Measurements from ENCODE around the gene RHOBTB1.

Gene RHOBTB1

DNA sequence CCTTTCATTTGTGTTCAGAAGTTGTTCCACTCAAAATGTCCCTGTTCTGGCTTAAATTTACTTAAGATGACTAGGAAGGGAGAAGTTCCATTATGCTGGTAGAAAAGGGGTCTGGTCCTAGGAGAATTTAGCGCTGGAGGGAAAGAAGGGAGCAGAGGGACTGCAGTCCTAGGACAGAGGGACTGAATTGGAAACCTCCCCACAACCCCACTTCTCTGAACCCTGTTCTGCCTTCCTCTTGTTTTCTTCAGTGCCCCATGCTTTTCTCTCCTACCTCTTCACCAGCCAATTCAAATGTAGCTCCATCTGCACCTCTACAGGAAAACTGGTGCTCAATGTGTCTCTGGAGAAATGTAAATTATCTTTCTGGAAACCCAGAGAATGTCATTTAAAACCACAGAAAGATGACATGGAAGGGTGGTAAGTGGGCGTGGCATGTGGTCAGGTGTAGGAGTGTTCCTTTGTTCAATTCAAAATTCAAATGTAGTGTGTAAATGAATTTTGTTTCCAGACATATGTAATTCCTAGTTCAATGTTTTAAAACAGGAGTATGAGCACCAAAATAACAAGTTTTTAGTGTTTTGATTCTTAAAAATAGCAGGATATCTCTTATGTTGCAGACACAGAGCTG lies 24.0 kb upstream of the RHOBTB1 start:
- no peak overlapping the region for H3K4me3 ChIP-seq
- H3K27ac ChIP-seq, result no peak overlapping the region

- H3K27ac ChIP-seq, result no peak overlapping the region
- no peak overlapping the region for H3K4me3 ChIP-seq
Observed at GRCh38 chr10:60967260-60967659, 23.3 kb upstream of the RHOBTB1 start.

- peak overlapping the region in 2 of 21 experiments; percentile 45 to 79 for H3K27ac ChIP-seq
- no peak overlapping the region for H3K4me3 ChIP-seq
Observed at GRCh38 chr10:60965696-60966095, 21.7 kb upstream of the RHOBTB1 start.

DNA sequence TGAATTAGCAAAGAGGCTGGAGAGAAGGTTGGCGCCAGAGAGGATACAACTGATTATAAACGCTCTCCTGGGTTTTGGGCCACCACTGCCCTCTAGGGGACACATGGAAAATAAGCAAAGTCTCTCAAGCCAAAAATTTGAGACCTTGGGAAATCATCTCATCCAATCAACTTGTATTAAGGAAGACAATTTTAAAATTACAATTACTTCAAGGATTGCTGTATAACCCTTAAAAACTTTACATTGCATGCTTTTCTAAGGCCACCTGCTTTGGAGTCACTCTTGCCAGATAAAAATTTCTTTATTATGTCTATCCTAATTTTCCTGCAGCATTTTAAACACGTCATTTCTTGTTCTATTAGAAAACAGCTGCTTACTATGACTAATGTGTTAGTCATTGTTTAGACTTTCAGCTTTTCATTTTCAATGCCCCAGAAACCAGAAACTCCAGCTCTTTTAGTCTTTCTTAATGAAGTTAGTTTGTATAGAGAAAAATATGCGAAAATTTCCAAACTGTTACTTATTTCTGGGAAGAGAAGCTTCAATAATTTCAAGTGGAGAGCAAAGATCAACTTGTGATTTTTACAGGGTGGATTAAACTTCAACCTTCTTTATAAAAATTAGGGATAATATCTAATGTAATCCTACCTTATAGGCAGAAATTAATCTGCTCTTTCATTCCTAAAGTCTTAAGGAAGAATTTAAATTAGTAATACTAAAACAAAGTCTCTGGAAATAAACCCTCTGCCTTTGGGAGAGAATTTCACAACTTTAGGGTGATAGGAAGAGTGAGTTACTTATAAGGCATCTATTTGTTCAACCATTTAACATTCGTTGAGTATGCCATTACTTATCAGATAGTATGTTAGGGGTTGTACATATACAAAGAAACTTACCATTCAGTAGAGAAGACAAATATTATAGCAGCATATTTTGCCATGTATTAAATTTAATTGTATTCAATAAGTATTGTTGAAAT lies 20.6 kb upstream of the RHOBTB1 start:
- peak overlapping the region in 14 of 21 experiments; percentile 18 to 79 (median 40) for H3K27ac ChIP-seq
- H3K4me3 ChIP-seq, result no peak overlapping the region

- peak overlapping the region in 6 of 21 experiments; percentile 12 to 74 (median 42) for H3K27ac ChIP-seq
- no peak overlapping the region for H3K4me3 ChIP-seq
Observed at GRCh38 chr10:60963441-60964256, 19.7 kb upstream of the RHOBTB1 start.

DNA sequence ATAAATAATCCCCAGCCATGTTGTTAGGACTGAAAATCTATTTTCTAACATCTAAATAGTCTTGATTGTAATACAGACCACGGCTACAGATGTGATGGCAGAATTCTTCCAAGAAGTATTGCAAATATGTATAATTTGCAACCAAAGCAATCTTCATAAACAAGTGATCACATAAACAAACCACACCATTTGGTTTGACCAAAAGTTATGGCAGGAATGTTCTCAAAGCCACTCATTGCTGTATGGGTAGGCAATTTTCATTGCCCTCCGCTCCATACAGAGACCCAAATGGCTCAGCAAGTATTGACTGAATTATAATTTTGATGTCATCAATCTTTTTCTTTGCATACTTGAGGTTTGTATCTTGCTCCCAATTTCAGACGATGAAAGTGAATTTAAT lies 19.0 kb upstream of the RHOBTB1 start:
- H3K4me3 ChIP-seq, result no peak overlapping the region
- H3K27ac ChIP-seq, result no peak overlapping the region

DNA sequence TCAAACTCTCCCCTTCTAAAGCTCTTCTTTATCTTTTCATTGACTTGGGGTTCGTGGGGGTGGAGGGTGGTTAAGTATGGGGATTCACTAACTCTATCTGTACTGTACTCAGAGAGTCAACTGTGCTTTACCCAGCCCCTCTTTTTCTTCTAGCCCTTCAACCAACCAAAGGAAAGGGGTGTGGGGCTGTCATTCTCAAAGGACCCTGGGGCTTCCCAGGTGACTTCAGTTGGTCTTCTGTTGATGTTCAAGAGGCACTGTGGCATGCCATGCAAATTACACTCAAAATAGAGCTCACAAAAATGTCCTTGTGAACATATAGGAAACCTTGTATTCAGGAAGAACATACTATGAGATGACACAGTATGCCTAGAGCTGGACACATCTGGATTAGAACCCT lies 16.9 kb upstream of the RHOBTB1 start:
- H3K27ac ChIP-seq, result no peak overlapping the region
- no peak overlapping the region for H3K4me3 ChIP-seq

DNA sequence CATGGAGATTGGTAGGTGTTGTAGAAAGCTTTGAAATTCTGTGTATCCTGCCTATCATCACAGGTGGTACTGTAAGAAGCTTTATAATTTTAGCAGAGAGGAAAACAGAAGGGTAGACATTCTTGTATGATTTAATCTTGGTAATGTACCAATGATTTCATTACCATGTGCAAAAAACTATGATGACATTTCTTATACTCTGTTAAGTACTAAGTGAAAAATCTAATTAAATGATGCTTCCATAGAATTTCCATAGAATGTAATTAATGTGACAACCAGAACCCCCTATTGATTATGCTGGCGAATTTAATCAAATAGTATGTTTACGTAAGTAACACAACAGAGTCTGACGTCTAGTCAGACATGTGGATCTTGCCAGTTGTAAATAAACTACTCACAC lies 16.0 kb upstream of the RHOBTB1 start:
- Histone ChIP-seq H3K4me3 (no peak overlapping the region), H3K27ac (no peak overlapping the region)

DNA sequence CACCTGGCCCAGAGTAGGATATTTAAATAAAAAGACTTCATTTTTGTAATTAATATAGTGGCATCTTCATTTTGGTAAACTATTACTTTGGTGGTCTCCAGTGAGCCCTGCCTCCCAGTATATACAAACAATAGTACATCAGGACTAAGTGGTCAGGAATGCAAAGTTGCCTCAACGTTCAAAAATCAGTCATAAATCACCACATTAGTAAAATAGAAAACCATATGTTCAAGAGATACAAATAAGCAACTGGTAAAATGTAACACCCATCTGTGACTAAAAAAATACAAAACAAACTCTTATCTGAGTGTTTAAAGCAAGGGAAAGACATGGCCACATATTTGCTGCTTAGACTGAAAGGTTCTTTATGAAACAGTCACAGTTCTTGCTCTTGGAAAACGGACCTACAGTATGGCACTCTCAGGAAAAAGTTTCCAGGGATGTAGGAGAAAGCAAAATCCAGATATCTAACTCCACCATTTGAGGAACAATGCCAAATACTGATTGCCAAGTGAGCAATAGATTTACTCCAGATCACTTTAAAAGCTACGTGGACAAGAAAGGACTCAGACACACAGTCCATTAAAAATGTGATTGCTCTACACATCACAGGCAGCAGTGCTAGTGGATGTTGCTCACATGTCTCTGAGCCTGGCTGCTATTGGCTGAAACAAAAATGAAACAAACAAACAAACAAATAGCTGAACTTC lies 15.1 kb upstream of the RHOBTB1 start:
- no peak overlapping the region for H3K4me3 ChIP-seq
- no peak overlapping the region for H3K27ac ChIP-seq

GRCh38 chr10:60957667-60958221 lies 13.8 kb upstream of the RHOBTB1 start:
- Histone ChIP-seq H3K4me3 (no peak overlapping the region), H3K27ac (no peak overlapping the region)

GRCh38 chr10:60955957-60956425 lies 12.0 kb upstream of the RHOBTB1 start:
- Histone ChIP-seq H3K4me3 (no peak overlapping the region), H3K27ac (no peak overlapping the region)

DNA sequence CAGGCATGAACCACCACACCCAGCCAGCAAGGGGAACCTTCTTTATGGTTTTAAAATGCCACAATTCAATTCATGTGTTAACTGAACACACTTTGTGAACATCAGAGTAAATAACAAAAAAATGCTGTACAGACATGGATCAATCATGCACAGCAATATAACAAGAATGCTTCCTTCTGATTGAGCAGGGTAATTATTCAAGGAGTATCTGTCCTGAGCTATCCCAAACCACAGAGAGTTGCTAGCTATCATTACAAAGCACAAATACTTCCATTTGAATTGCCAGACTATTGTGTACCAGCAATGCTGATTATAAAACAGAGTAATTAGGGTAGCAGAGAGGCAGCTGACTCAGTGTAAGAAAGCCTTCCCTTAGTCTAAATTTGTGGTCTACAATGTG lies 11.3 kb upstream of the RHOBTB1 start:
- Histone ChIP-seq H3K4me3 (no peak overlapping the region), H3K27ac (no peak overlapping the region)

DNA sequence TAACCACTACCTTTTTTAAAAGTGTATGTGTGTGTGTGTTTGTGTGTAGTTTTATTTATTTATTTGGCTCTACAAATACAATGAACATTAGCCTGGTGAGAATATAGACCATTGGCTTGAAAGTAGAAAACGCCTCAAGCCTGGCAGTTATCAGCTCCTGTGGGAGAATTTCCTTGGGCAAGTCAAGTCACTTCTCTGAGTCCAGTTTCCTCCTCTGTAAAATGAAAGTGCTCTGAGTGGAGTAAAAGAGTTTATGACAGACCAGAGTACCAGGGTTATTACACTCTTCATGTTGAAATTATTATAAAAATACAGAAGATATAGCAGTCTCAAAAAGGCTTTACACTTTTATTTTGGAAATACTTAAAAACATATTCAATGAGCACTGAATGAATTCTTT lies 10.1 kb upstream of the RHOBTB1 start:
- no peak overlapping the region for H3K4me3 ChIP-seq
- H3K27ac ChIP-seq, result no peak overlapping the region

- Histone ChIP-seq H3K27ac (no peak overlapping the region), H3K4me3 (no peak overlapping the region)
Observed at GRCh38 chr10:60953420-60953819, 9.4 kb upstream of the RHOBTB1 start.

DNA sequence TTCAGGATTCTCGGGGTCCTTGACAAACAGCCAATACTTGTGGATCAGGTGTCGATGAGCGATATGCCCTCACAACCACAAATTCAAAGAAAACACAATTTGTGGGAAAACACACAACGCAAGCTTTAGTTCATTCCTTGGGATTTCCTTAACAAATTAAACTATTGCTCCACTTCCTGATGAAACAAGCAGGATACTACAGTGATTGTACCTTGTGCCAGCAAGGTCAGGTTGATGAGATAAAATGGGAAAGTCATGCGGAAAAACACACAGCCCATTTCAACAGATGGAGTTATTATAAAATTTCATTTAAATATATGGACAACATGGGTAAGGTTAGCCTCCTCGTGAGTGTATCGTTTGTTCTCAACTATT lies 8.8 kb upstream of the RHOBTB1 start:
- Histone ChIP-seq H3K27ac (no peak overlapping the region), H3K4me3 (no peak overlapping the region)

- no peak overlapping the region for H3K27ac ChIP-seq
- no peak overlapping the region for H3K4me3 ChIP-seq
Observed at GRCh38 chr10:60952067-60952845, 8.3 kb upstream of the RHOBTB1 start.

- H3K4me3 ChIP-seq, result no peak overlapping the region
- no peak overlapping the region for H3K27ac ChIP-seq
Observed at GRCh38 chr10:60951272-60951724, 7.3 kb upstream of the RHOBTB1 start.

DNA sequence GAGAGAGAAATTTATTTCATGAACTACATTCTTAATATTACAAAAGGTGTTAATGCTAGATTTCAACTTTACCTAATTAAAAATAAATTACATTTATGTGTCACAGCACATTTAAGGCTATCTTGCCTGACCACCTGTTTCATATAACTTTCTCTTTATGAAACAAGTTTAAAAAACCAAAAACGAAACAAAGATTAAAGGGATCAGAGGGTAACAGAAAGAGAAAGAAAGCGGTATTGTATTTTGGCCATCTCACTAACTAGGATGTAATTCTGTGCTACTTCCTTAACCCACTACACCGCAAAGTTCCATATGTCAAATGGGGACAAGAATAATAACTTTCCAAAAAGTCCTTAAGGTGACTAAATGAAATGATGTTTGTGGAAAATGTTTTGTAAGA lies 6.3 kb upstream of the RHOBTB1 start:
- no peak overlapping the region for H3K27ac ChIP-seq
- no peak overlapping the region for H3K4me3 ChIP-seq
